IMR-90 (cell line): ENCODE measurements around the gene ARVCF.

Experiments
- BHLHE40 ChIP-seq: fragments of 150-350 bp; IDR thresholded peaks from 2 replicates; pipeline ENCODE4 v1.6.1; 2016; ENCODE audit warnings: mild to moderate bottlenecking, low read depth, low read length
- CTCF ChIP-seq: conservative IDR thresholded peaks from 2 replicates; pipeline ENCODE4 v1.5.1; 2012; ENCODE audit warnings: mild to moderate bottlenecking, low read depth, low read length, improper control_type of control experiment
- MXI1 ChIP-seq: IDR thresholded peaks from 2 replicates; pipeline ENCODE4 v1.6.1; 2012; ENCODE audit warnings: low read depth, mild to moderate bottlenecking, low read length, moderate library complexity, borderline replicate concordance
- POLR2A ChIP-seq: IDR thresholded peaks from 2 replicates; pipeline ENCODE4 v1.6.1; 2012; ENCODE audit warnings: mild to moderate bottlenecking, low read depth, low read length
- RAD21 ChIP-seq: IDR thresholded peaks from 2 replicates; pipeline ENCODE4 v1.6.1; 2012; ENCODE audit warnings: low read length, improper control_type of control experiment
- SMC3 ChIP-seq: fragments of 150-350 bp; IDR thresholded peaks from 2 replicates; pipeline ENCODE4 v1.6.1; 2016; ENCODE audit warnings: low read depth, mild to moderate bottlenecking, antibody characterized with exemption, low read length, moderate library complexity
- TF ChIP-seq, protein P1 (sequence below): fragments of 150-350 bp; IDR thresholded peaks from 2 replicates; pipeline ENCODE4 v1.6.1; 2017; ENCODE audit warnings: mild to moderate bottlenecking, antibody characterized with exemption, low read length, low read depth

DNA sequence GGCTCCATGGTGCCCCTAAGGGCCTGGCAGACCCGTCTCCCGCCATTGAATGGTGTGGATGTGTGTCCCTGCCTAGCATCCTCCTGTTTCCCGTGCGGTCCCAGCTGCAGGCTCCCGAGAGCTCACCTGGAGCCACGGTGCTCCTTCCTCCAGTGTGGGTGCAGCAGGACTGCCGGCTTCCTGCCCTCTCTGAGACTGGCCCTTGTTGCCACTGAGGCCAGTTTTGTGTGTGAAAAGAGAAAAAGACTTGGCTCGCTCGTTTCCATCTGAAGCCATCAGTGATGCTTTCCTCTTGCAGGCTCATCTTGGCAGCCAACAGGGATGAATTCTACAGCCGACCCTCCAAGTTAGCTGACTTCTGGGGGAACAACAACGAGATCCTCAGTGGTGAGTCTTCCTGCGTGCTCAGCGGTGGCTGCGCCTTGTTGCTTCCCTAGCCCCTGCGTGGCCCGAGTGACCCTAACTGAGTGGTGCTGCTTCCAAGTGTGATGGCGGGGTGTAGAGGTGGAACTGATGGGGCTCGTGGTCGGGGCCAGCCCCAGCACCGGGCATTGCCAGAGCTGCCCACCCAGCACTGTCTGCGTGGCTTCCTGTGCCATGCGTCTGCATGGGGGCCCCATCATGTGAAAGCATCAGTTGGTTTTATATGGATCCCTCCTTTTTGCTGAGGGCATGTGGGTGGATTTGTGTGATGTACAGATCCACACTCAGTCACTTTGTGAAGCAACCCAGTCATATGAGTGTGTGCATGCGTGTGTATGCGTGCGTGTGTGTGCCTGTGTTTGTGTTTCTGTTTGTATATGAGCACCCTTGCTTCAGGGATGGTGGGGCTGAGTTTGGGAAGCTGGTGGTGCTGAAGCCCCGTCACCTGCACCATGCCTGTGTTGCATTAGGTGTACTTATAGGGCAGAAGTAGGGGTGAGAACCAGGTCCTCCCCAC, 26.7 kb upstream of the ARVCF start:
- TF ChIP-seq CTCF (no peak), RAD21 (no peak), POLR2A (no peak), SMC3 (no peak), BHLHE40 (no peak), MXI1 (no peak)
- TF ChIP-seq, protein P1, sequence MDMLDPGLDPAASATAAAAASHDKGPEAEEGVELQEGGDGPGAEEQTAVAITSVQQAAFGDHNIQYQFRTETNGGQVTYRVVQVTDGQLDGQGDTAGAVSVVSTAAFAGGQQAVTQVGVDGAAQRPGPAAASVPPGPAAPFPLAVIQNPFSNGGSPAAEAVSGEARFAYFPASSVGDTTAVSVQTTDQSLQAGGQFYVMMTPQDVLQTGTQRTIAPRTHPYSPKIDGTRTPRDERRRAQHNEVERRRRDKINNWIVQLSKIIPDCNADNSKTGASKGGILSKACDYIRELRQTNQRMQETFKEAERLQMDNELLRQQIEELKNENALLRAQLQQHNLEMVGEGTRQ, result no peak
